ENCODE measurements around the gene CST6. TPM values are rescaled to one million over a fixed set of nuclear protein-coding genes. Genes with fewer than 3 reads are reported as not detected.

The CST6 gene
- total and polyA plus RNA-seq, 2 of the 13 experiments (the other 11 are each of a cell fraction or from before 2014, with no cell fraction given) = not detected

DNA sequence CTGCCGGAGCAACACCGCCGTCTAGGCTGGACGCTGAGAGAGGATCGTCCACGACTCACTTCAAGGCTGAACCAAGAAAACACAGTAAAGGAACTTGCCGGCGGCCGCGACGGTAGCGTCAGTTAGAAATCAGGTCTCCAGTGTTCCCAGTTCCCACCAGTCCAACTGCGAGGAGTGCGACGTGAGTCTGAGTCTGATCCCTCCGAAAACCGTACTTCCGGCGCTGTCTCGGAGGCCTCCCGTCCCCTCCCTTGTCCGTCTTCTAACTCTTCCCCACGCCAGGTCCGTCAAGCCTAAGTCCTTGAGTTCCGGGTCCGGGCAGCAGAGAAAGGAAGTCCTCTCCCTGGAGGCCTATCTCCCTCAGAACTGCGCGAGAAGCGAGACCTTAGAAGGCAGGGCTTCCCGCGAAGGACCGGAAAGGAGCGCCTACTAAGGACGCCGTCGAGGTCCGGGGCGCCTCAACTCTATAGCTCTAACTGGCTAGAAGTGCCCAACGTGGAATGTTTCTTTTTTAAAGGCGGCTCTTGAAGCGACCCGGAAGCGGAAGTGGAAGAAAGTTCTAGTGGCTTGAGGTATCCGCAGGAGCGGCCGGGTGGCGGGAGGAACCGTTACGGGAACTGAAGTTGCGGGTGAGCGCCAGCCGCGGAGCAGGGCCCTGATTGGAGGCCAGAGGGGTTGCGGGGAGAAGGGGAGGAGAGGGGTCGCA, 9.7 kb upstream of the CST6 start, which contains the start of the genes BANF1 and EIF1AD (continued):
- TF ChIP-seq KMT2A (CRISPR knock-in tag; IDR thresholded peaks at IDR 0.05) (peak; percentile 98), ZNF205 (CRISPR knock-in tag; IDR thresholded peaks at IDR 0.05) (peak; percentile 89), ADNP (CRISPR knock-in tag; IDR thresholded peaks at IDR 0.05) (no peak), GATAD2A (CRISPR knock-in tag; IDR thresholded peaks at IDR 0.05) (peak; percentile 70), GTF3A (CRISPR knock-in tag; conservative IDR thresholded peaks at IDR 0.05) (peak; percentile 91), ZFP62 (CRISPR knock-in tag; IDR thresholded peaks at IDR 0.05) (no peak), ZNF484 (CRISPR knock-in tag; IDR thresholded peaks at IDR 0.05; ENCODE audit: borderline replicate concordance, low read depth) (no peak), THAP11 (CRISPR knock-in tag; IDR thresholded peaks at IDR 0.05) (peak; percentile 96), ZBTB34 (CRISPR knock-in tag; IDR thresholded peaks at IDR 0.05) (no peak), ZHX2 (IDR thresholded peaks at IDR 0.05; ENCODE audit: low read depth) (peak; percentile 81; the same call in 1 of the 2 replicates), ZHX2 (CRISPR knock-in tag; IDR thresholded peaks at IDR 0.05; ENCODE audit: borderline replicate concordance) (no peak), FLYWCH1 (CRISPR knock-in tag; IDR thresholded peaks at IDR 0.05) (no peak; the same call in 1 of the 2 replicates), ATF3 (CRISPR knock-in tag; IDR thresholded peaks at IDR 0.05) (peak; percentile 48), ZNF605 (CRISPR knock-in tag; IDR thresholded peaks at IDR 0.05) (peak; percentile 84), ELF3 (CRISPR knock-in tag; IDR thresholded peaks at IDR 0.05) (peak; percentile 88), TFAP4 (IDR thresholded peaks at IDR 0.05; ENCODE audit: borderline replicate concordance, low read depth) (no peak), GLI4 (CRISPR knock-in tag; IDR thresholded peaks at IDR 0.05; ENCODE audit: borderline replicate concordance) (peak; percentile 74; the same call in 1 of the 2 replicates), TEAD2 (CRISPR knock-in tag; IDR thresholded peaks at IDR 0.05) (no peak; the same call in 1 of the 2 replicates)
- TF ChIP-seq, protein P1, sequence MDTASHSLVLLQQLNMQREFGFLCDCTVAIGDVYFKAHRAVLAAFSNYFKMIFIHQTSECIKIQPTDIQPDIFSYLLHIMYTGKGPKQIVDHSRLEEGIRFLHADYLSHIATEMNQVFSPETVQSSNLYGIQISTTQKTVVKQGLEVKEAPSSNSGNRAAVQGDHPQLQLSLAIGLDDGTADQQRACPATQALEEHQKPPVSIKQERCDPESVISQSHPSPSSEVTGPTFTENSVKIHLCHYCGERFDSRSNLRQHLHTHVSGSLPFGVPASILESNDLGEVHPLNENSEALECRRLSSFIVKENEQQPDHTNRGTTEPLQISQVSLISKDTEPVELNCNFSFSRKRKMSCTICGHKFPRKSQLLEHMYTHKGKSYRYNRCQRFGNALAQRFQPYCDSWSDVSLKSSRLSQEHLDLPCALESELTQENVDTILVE (CRISPR knock-in tag; IDR thresholded peaks at IDR 0.05) = 0 out of 2 replicates have a peak, but pooled peaks have one; percentile 78

Data from HepG2 (cell line).